HG03064 (cell line): Measurements from ENCODE around the gene TBC1D2B.
"Not testable (repeated sequence)": the region's sequence is repeated elsewhere in the genome, so short reads cannot be mapped to it uniquely, and the experiment has no call there.

Source experiments
- ATAC-seq: cut with Tn5 transposase; IDR thresholded peaks from one replicate; pipeline ENCODE4 v1.9.1; 2021; ENCODE audit warnings: low read depth; ENCODE audit not compliant: unreplicated experiment

TBC1D2B gene

GRCh38 chr15:78007211-78007931 lies 70.1 kb downstream of the TBC1D2B start:
- ATAC-seq = no peak

GRCh38 chr15:78006567-78007205 lies 70.8 kb downstream of the TBC1D2B start:
- no peak for ATAC-seq

- ATAC-seq = no peak
Observed at GRCh38 chr15:78004919-78005634, 72.4 kb downstream of the TBC1D2B start.

DNA sequence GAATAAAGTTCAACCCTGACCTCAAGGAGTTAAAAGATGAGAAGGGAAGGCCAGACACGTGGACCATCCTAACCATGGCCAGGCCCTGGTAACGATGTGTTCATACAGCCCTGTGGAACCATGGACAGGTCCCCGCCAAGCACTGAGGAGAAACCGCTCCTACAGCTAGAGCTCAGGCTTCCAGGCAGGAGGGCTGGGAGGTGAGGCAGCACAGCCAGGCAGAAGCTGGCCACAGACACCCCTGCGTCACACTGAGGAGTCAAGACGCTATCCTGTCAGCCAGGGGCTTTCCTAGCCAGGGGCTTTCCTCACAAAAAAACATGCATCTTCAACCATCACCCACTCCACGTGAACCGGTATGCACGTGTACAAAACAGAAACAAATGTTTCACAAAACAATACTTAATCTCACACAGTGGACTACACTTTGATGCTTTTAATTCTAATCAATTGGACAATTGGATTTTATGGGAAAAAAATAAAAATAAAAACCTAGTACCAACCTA lies 73.2 kb downstream of the TBC1D2B start:
- ATAC-seq = no peak

DNA sequence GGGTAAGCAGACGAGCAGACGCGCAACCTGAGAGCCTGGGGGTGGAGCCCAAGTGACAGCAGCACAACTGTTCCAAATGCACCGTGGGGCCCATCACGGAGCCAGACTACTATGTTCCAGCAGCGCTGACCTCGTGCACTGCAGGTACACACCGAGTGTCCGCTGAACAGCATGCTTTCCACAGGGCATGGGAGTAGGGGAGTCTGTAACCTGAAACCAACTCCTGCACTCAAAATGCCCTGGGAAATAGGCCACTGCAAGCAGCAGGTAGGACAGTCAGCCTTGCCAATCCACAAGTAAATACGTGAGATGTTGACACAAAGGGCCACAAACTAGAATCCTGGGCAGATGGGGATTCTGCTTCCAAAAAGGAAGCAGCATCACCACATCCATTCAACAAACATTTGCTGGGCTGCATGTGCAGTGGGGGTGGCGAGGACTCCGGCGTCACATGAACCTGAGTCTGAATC lies 73.9 kb downstream of the TBC1D2B start:
- no peak for ATAC-seq

- no peak for ATAC-seq
Observed at GRCh38 chr15:78002996-78003395, 74.5 kb downstream of the TBC1D2B start.

- ATAC-seq = no peak
Observed at GRCh38 chr15:78001656-78002055, 75.9 kb downstream of the TBC1D2B start.

GRCh38 chr15:78000927-78001249 lies 76.6 kb downstream of the TBC1D2B start:
- ATAC-seq = no peak

DNA sequence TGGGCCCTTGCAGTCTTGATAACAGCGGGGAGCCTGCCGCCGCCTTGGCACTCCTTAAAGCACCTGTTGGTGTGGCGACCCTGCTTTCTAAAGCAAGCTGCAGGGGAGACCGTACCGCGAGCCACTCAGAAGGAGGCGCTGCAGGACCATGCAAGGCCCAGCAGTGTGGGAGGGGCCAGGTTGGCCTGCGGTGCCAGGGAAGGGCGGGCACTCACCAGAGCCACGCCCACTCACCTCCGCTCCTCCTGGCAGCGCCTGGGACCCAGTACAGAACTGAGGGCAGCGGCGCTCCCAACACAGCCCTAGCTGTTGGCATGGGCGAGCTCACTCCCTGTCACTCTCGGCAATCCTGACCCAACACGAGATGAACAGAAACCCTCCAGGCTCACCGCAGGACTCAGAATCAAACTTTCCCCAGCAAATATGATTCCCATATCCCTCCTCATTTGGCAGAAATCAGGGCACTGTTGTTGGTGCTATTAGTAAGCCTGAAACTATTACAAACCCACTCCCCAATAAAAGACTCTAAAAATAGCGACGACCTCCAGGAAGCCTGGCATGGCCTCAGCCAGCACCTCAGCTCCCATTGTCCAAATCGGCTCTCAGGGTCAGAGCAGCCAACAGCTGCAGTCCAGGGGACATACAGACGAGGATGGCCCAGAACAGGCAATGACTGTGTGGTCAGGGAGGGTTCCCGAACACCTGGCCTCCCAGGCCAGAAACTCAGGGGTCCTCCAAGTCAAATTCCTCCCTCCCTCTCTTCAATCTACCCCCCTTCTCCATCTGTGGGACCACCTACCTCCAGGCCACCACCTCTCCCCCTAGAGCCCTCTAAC lies 77.2 kb downstream of the TBC1D2B start:
- peak; percentile 49 for ATAC-seq

DNA sequence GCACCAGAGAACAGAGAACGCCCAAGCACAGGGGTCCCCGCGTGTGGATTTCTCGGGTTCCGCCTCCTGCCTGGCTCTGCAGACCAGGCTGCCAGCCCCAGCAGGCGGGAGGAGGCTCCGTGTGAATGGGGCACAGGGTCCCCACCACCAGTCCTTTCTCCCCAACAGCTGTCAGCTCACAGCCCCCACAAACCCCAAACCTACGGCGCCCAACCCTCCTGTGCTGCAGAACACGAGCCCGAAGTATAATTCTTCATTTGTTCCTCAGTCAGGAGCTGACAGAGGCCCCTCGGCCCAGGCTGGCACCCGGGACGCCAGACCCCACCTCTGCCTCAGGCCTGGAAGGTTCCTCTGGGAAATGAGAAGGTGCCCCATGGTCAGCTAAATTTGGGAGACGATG lies 78.0 kb downstream of the TBC1D2B start:
- no peak for ATAC-seq

GRCh38 chr15:77998592-77998991 lies 78.9 kb downstream of the TBC1D2B start:
- no peak for ATAC-seq

- ATAC-seq = not testable (repeated sequence)
Observed at GRCh38 chr15:77997761-77998554, 79.6 kb downstream of the TBC1D2B start.

GRCh38 chr15:77997221-77997620 lies 80.3 kb downstream of the TBC1D2B start:
- not testable (repeated sequence) for ATAC-seq

DNA sequence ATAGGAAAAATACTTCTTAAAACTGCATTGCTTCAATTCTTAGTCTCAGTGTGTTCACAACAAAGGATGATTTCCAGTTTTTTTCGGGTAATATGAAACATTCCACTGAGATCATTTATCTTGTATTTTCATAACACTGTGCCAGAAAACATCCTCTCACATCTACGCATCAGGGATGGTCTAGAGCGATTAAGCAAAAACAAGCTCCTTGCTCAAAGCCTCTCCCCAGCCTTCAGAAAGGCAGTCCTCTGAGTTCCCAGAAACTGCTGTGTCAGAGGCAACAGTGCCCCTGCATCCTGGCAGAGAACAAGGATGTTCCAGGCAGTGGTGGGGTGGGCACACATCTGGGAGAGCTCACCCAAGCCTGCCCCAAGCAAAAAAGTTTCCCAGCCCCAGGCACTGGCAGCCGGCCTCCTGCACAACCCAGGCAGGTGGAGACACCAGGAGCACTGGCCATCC lies 80.8 kb downstream of the TBC1D2B start:
- not testable (repeated sequence) for ATAC-seq

DNA sequence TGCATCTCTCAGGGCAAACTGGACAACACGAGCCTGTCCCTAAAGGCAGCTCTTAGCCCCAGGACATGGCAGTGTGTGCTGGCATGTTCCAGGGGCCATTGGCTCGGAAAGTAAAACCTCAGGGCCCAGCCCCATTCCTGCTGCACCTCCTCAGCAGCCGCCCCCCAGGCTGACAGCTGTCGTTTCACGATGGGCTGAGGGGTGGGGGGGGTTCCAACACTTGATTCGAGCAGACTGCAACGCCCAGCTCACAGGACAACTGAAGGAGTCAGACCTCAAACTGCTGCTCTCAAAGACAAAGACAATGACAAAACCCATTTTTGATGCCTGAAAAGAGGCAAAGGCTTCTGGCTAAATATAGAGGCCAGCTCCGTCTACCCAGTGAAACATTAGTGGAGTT lies 81.3 kb downstream of the TBC1D2B start:
- ATAC-seq = not testable (repeated sequence)

GRCh38 chr15:77995537-77995918 lies 82.0 kb downstream of the TBC1D2B start:
- not testable (repeated sequence) for ATAC-seq

DNA sequence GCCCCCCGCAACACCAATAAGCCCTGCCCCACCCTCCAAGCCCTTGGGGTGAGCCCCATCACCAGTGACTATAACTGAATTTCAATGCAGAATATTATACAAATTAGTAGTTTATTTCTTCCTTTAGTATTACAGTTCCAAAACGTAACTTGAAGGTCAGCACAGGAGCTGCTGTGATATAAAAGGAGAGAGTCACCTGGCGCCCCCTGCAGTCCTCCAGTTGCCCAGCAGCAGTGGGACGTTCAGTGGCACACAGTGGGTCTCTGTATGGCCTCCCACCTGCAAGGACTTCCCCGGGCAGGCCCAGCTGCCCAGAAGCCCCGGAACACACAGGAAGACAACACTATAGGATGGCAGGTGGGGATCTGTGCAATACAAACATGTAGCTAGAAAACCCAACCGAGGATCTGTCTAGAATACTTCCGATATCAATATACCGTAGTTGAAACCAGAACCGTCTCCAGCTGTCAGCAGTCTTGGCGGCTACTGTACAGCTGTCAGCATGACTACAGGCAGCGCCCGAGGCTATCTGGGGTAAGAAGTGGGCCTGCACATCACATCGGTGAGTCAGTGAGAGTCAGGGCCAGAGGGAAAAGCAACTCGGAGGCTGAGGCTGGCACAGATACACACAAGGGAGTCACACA lies 82.5 kb downstream of the TBC1D2B start:
- ATAC-seq = not testable (repeated sequence)

DNA sequence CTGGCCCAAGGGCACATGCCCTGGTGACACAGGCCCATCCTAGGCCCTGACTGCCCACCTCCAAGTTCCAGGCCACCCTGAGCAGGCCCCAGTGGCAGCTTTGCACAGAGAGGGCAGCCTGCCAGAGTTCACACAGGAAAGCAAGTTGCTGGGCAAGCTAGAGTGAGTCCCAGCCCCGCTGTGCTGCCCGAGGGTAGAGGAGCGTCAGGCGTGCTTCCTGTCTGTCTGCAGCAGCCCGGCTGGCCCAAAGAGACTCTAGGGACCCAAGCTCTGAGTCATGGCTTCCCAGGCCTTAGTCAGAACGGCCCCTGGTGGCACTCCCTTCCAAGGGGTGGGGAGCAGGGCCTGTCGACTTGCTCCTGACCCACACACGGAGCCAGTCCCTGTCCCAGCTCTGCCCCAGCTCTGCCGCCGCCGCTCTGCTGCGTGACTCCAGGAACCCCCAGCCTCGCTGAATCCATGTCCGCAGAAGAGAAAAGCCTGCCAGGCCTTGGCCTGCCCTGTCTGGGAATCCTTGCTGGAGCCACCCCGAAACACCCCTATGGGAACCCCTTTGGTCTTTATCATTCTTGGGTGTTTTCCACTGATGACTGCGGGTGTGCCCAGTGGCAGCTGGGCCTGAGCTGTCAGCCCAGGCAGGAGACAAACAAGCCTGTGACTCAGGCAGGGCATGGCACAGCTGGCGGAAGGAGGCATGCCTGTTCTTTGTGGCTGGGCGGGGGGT lies 83.4 kb downstream of the TBC1D2B start:
- ATAC-seq = peak; percentile 67
